Ectodermal cell (in vitro differentiated cells): ENCODE measurements around the gene C3orf18.

Source experiments
- H3K27ac ChIP-seq: 2 replicates; pipeline ENCODE4 v1.7.0; 2013; ENCODE audit warnings: mild to moderate bottlenecking, low read depth, low read length; ENCODE audit not compliant: insufficient read depth, poor library complexity, severe bottlenecking
- H3K27me3 ChIP-seq: 2 replicates; pipeline ENCODE4 v1.7.0; 2013; ENCODE audit warnings: mild to moderate bottlenecking, low read length; ENCODE audit not compliant: insufficient read depth, control insufficient read depth, poor library complexity, severe bottlenecking
- H3K36me3 ChIP-seq: one replicate; pipeline ENCODE4 v1.7.0; 2013; ENCODE audit warnings: low read length; ENCODE audit not compliant: control insufficient read depth, insufficient read depth
- H3K4me1 ChIP-seq: one replicate; pipeline ENCODE4 v1.7.0; 2013; ENCODE audit warnings: low read length; ENCODE audit not compliant: control insufficient read depth, insufficient read depth
- H3K4me3 ChIP-seq: 2 replicates; pipeline ENCODE4 v1.7.0; 2013; ENCODE audit warnings: low read depth, low read length, control low read depth; ENCODE audit not compliant: insufficient read depth
- H3K9me3 ChIP-seq: 2 replicates; pipeline ENCODE4 v1.7.0; 2013; ENCODE audit warnings: mild to moderate bottlenecking, low read length, moderate library complexity; ENCODE audit not compliant: control insufficient read depth
- WGBS, 2 experiments: methylation state at CpG; one replicate each; pipeline ENCODE4 v1.1.7; 2013; ENCODE audit warnings: missing lambda C conversion rate in 2 of 2; 5-methylcytosine and 5-hydroxymethylcytosine counted together

The C3orf18 gene

DNA sequence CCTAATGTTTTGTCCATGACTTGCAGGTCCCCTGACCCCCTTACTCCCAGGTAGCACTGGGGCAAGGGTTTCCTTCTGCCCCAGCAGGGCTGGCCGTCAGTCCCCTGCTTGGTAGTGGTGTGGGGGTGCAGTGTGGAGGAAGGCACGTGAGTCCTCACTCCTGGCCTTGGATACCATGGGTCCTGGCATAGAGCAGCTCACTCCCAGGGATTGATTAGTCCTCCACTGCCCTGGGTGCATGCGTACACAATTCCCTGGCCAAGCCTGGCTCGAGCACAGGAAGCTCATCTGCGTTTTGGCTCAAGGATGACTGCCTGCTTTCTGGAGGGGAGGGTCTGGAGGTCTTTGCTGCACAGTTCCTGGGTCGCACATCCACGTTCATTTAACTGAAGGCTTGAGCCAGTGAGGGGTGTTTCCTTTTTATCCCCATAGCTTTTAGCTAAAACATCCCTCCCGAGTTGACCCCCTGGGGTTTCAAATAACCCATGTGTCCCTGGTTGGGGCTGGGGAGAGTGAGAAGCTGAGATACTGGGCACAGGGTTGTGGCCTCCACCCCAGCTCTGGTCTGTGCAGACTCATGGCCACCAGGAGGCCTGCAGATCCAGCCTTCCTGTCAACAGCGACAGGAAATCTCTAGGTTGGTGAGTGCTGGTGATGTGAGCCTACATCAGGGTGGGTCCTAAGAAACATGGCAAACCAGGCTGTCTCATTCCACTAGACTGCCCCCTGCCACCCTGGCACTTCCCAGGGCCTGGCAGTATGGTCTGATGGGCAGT lies 13.3 kb upstream of the C3orf18 start:
- Histone ChIP-seq H3K4me1 (no peaks in the 10 kb centered on the region), H3K9me3 (no peaks in the 10 kb centered on the region), H3K27ac (no peak overlapping the region), H3K4me3 (no peak overlapping the region), H3K27me3 (no peaks in the 10 kb centered on the region), H3K36me3 (peaks cover 5% of the 10 kb centered on the region)
- WGBS, 2 experiments, result 92 to 93% methylated on average over 9 of the region's 9 CpGs

DNA sequence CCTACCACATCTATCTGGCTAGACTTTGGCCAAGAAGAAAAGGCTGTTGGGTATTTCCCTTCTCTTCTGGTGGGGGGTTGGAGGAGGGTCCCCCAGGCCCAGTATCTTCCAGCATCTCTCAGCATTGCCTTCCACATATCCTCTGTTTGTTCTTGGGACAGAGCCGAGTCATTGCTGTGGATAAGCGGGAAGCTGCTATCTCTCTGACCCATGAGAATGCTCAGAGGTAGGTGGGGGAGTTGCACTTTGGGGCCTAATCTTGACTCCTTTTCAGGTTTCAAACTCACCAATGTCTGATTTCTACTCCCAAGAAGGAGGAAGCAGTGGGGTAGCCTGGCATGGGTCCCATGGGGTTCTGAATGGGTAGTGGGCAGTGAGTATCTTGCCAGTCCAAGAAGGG lies 9.8 kb upstream of the C3orf18 start:
- H3K4me3 ChIP-seq, result no peak overlapping the region
- peaks cover 5% of the 10 kb centered on the region for H3K36me3 ChIP-seq
- H3K27me3 ChIP-seq, result no peaks in the 10 kb centered on the region
- no peak overlapping the region for H3K27ac ChIP-seq
- H3K9me3 ChIP-seq, result no peaks in the 10 kb centered on the region
- WGBS, 2 experiments, result 98 to 100% methylated on average over 2 of the region's 2 CpGs
- no peaks in the 10 kb centered on the region for H3K4me1 ChIP-seq

GRCh38 chr3:50575372-50575771 lies 7.8 kb upstream of the C3orf18 start:
- no peaks in the 10 kb centered on the region for H3K9me3 ChIP-seq
- H3K27ac ChIP-seq, result no peak overlapping the region
- H3K36me3 ChIP-seq, result peaks cover 5% of the 10 kb centered on the region
- WGBS, 2 experiments, result 94 to 95% methylated on average over 6 of the region's 6 CpGs
- H3K4me1 ChIP-seq, result no peaks in the 10 kb centered on the region
- no peak overlapping the region for H3K4me3 ChIP-seq
- H3K27me3 ChIP-seq, result no peaks in the 10 kb centered on the region

DNA sequence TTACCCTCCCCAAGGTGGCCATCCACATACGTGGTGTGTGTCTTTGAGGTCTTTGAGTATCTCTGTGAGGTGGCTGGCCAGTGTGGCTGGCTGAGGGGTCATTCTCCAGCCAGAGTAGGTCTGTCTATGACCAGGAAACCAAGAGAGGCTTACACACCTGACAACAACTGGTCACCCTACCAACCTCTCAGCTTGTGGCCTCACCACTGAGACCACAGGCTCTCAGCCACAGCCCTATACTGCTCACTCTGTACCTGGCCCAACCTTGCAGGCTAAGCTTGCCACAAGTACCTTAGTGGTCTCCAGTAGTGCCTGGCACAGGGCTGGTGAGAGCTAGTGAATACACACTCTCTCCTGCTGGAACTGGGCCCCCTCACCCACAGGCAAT lies 6.9 kb upstream of the C3orf18 start:
- no peaks in the 10 kb centered on the region for H3K4me1 ChIP-seq
- H3K36me3 ChIP-seq, result peaks cover 5% of the 10 kb centered on the region
- no peak overlapping the region for H3K4me3 ChIP-seq
- H3K9me3 ChIP-seq, result no peaks in the 10 kb centered on the region
- 83 to 91% methylated on average over 1 of the region's 1 CpG for WGBS, 2 experiments
- no peak overlapping the region for H3K27ac ChIP-seq
- no peaks in the 10 kb centered on the region for H3K27me3 ChIP-seq

- H3K36me3 ChIP-seq, result peaks cover 2% of the 10 kb centered on the region
- no peaks in the 10 kb centered on the region for H3K4me1 ChIP-seq
- 84 to 92% methylated on average over 8 of the region's 8 CpGs for WGBS, 2 experiments
Measured at GRCh38 chr3:50573566-50574443, 6.3 kb upstream of the C3orf18 start.

GRCh38 chr3:50572801-50573371 lies 5.3 kb upstream of the C3orf18 start:
- Histone ChIP-seq H3K36me3 (no peaks in the 10 kb centered on the region), H3K9me3 (no peaks in the 10 kb centered on the region), H3K27ac (no peak overlapping the region), H3K4me3 (no peak overlapping the region), H3K27me3 (no peaks in the 10 kb centered on the region), H3K4me1 (no peaks in the 10 kb centered on the region)
- WGBS, 2 experiments, result 88 to 94% methylated on average over 4 of the region's 4 CpGs

More at GRCh38 chr3:50573566-50574443, 6.3 kb upstream of the C3orf18 start:
- Histone ChIP-seq H3K27ac (no peak overlapping the region), H3K4me3 (no peak overlapping the region), H3K27me3 (no peaks in the 10 kb centered on the region), H3K9me3 (no peaks in the 10 kb centered on the region)

DNA sequence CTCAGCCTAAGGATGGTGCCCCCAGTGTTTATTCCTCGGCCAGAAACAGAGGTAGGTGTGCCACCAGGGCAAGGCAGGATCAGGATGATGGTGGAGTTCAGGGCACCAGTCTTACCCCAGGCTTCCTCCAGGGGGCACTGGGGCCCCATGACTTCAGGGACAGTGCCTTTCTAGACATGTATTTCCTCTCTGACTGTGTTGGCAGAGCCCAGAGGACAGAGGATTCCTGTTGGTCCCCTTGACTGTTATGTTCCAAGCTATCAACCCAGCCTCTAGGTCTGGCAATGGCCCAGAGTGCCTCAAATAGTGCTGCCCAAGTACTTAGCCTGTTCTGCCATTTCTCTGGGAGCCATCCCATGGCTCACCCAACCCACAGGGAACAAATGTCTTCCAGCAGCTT lies 4.6 kb upstream of the C3orf18 start:
- H3K4me1 ChIP-seq, result peaks cover under 1% of the 10 kb centered on the region
- 54 to 59% methylated on average over 1 of the region's 1 CpG for WGBS, 2 experiments

DNA sequence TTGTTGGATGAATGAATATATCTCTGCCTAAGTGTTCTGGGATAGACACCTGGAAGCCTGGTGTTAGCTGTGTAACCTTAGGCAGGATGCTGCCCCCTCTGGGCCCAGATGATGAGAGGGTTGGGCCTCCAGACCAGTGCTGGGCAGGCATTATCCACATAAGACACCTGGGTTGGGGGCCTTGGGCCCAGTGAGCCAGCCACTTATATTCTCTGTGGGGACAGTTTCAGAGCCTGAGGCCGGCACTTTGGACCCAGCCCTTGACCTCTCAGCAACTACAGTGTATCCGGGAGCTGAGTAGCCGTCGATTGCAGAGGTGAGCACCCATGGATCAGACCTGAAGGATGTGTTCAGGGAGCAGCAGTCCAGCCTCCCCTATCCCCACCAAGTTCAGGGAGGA lies 3.9 kb upstream of the C3orf18 start:
- Histone ChIP-seq H3K9me3 (no peaks in the 10 kb centered on the region), H3K4me3 (no peak overlapping the region), H3K36me3 (no peaks in the 10 kb centered on the region), H3K4me1 (peaks cover 4% of the 10 kb centered on the region), H3K27me3 (peaks cover 9% of the 10 kb centered on the region), H3K27ac (no peak overlapping the region)
- WGBS, 2 experiments, result 87 to 90% methylated on average over 4 of the region's 4 CpGs

More for the DNA sequence above, 4.6 kb upstream of the C3orf18 start:
- H3K36me3 ChIP-seq, result no peaks in the 10 kb centered on the region
- H3K27ac ChIP-seq, result no peak overlapping the region
- H3K27me3 ChIP-seq, result peaks cover 2% of the 10 kb centered on the region
- H3K4me3 ChIP-seq, result no peak overlapping the region
- H3K9me3 ChIP-seq, result no peaks in the 10 kb centered on the region

DNA sequence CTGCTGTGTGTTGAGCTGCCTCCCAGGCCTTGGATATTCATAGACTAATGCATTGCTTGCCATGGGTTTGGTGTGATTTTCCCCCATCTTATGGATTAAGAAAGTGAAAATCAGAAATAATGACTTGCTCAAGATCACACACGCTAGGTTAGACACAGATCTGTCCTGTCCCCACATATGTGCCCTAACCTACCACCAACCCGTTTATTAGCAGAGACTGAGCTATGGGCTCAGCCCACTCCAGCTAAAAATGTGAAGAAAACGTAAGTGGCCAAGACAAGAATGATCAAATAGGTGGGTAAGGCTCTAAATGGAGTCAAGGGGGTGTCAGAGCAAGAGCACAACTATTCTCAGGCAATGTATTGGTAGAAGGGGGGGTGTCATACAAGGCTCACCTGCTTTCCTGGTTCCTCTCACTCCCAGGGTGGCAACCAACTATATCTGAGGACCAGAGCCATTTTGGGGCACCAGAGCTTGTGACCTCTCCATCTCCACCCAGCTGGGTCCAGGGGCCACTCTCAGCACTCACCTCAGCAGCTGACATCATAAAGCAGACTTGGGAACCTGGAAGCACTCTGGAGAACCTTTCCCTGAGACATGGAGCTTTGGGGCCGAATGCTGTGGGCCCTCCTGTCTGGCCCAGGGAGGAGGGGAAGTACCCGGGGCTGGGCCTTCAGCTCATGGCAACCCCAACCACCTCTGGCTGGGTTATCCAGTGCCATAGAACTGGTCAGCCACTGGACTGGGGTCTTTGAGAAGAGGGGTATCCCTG lies 3.1 kb upstream of the C3orf18 start:
- WGBS, 2 experiments, result 90 to 91% methylated on average over 5 of the region's 5 CpGs
- Histone ChIP-seq H3K9me3 (no peaks in the 10 kb centered on the region), H3K36me3 (no peaks in the 10 kb centered on the region), H3K4me1 (peaks cover 4% of the 10 kb centered on the region), H3K27ac (no peak overlapping the region), H3K4me3 (no peak overlapping the region), H3K27me3 (peaks cover 12% of the 10 kb centered on the region)
